OCI-LY7 (cell line): ENCODE results near the gene SIRT5. TPM values are rescaled to one million over a fixed set of nuclear protein-coding genes. Genes with fewer than 3 reads are reported as not detected.

Experiments used
- BruUV-seq: library from RNA; stranded (reverse); fragments of 400-500 nt; replicated peaks from 2 replicates; lab custom pipeline; 2021; lab: Mats Ljungman, UMichigan
- CTCF ChIA-PET: fragments of 300-600 bp; sonication (Branson Sonifier 250); formaldehyde crosslinking; loops from one replicate; lab custom pipeline; 2022; ENCODE audit warnings: antibody characterized with exemption; ENCODE audit not compliant: unreplicated experiment; lab: Charles Lee
- POLR2A ChIA-PET: fragments of 300-600 bp; sonication (Branson Sonifier 250); formaldehyde crosslinking; loops from one replicate; lab custom pipeline; 2022; ENCODE audit warnings: antibody characterized with exemption; lab: Charles Lee
- DNase-seq: peaks from one replicate; pipeline ENCODE4 v3.0.0-alpha.2; 2015; ENCODE audit warnings: low spot score
- H2AFZ ChIP-seq: fragments of 200-600 bp; sonication (generic), shearing (Covaris generic); 2 replicates; pipeline ENCODE4 v1.6.1; 2014; ENCODE audit warnings: mild to moderate bottlenecking, antibody characterized with exemption, low read length, moderate library complexity
- H3K27ac ChIP-seq: fragments of 200-600 bp; sonication (generic); 2 replicates; pipeline ENCODE4 v1.5.1; 2014; ENCODE audit warnings: mixed run types, low read depth, mild to moderate bottlenecking, moderate library complexity, low read length, inconsistent platforms; ENCODE audit not compliant: poor library complexity, severe bottlenecking
- H3K36me3 ChIP-seq: fragments of 200-600 bp; sonication (generic); 2 replicates; pipeline ENCODE4 v1.6.1; 2014; ENCODE audit warnings: mild to moderate bottlenecking, antibody characterized with exemption, low read length, moderate library complexity, mixed read lengths; ENCODE audit not compliant: insufficient read depth
- H3K4me1 ChIP-seq: fragments of 200-600 bp; sonication (generic); 2 replicates; pipeline ENCODE4 v1.5.1; 2014; ENCODE audit warnings: mild to moderate bottlenecking, low read length; ENCODE audit not compliant: insufficient read depth, poor library complexity, severe bottlenecking
- H3K4me2 ChIP-seq: fragments of 200-600 bp; sonication (generic); 2 replicates; pipeline ENCODE4 v1.6.1; 2014; ENCODE audit warnings: mild to moderate bottlenecking, low read length
- H3K4me3 ChIP-seq: fragments of 200-600 bp; sonication (generic); 2 replicates; pipeline ENCODE4 v1.5.1; 2014; ENCODE audit warnings: mild to moderate bottlenecking, low read depth, low read length; ENCODE audit not compliant: poor library complexity, severe bottlenecking
- H3K79me2 ChIP-seq: fragments of 200-600 bp; sonication (generic); 2 replicates; pipeline ENCODE4 v1.6.1; 2016; ENCODE audit warnings: low read depth, mild to moderate bottlenecking, low read length, moderate library complexity, mixed read lengths; ENCODE audit not compliant: insufficient read depth
- H3K9me2 ChIP-seq: fragments of 200-600 bp; sonication (generic); 2 replicates; pipeline ENCODE4 v1.6.1; 2016; ENCODE audit warnings: mild to moderate bottlenecking, low read length, mixed read lengths; ENCODE audit not compliant: insufficient read depth
- H3K9me3 ChIP-seq: fragments of 200-600 bp; sonication (generic); 2 replicates; pipeline ENCODE4 v1.6.1; 2014; ENCODE audit warnings: mild to moderate bottlenecking, mixed run types, low read length, mixed read lengths
- H4K20me1 ChIP-seq: fragments of 200-600 bp; sonication (generic); 2 replicates; pipeline ENCODE4 v1.6.1; 2014; ENCODE audit warnings: mild to moderate bottlenecking, antibody characterized with exemption, low read length, moderate library complexity, mixed read lengths; ENCODE audit not compliant: insufficient read depth
- CTCF ChIP-seq: fragments of 200-600 bp; sonication (generic); conservative IDR thresholded peaks from 2 replicates; pipeline ENCODE4 v1.5.1; 2014; ENCODE audit warnings: mild to moderate bottlenecking, antibody characterized with exemption, low read length, moderate library complexity, mixed read lengths
- EZH2phosphoT487 ChIP-seq: fragments of 200-600 bp; sonication (generic); IDR thresholded peaks from 2 replicates; pipeline ENCODE4 v1.6.1; 2018; ENCODE audit warnings: low read depth, borderline replicate concordance, mild to moderate bottlenecking, mixed run types, antibody characterized with exemption, low read length, moderate library complexity, mixed read lengths
- intact Hi-C: fragments of 100-400 bp; cut with micrococcal nuclease; formaldehyde crosslinking; loops from one replicate; pipeline ENCODE4 v1.10.0; 2022; ENCODE audit not compliant: unreplicated experiment
- total RNA-seq, 2 experiments: library from RNA; depleted of rRNA in 1 of 2; stranded (reverse); fragments of >200 nt in 1 of 2; shearing (Covaris generic) in 1 of 2; gene quantifications; 2 replicates each; pipeline ENCODE4 v1.2.3, GENCODE V29; 2014 to 2022

The SIRT5 gene
- total RNA-seq, 2 experiments from 2014 or later: 17.6 to 23.6 TPM

GRCh38 chr6:13629459-13630116 is 55.2 kb downstream of the SIRT5 start:
- no peaks in the 10 kb centered on the region for H3K79me2 ChIP-seq
- H3K36me3 ChIP-seq: peaks cover 88% of the 10 kb centered on the region
- intact Hi-C loops: no loop called here
- TF ChIP-seq CTCF (no peak), EZH2phosphoT487 (no peak)
- ChIA-PET CTCF (no interaction called here), POLR2A (interaction anchor here (0.5 to 0.7 kb wide), 4 partner anchors 61 to 258 kb away, joined by 3 read pairs; no protein-coding TSS in a partner anchor)
- H2AFZ ChIP-seq: no peak overlapping the region
- H3K4me2 ChIP-seq: no peak overlapping the region
- no peaks in the 10 kb centered on the region for H3K9me2 ChIP-seq
- no peaks in the 10 kb centered on the region for H3K9me3 ChIP-seq
- H3K4me3 ChIP-seq: no peak overlapping the region
- H3K4me1 ChIP-seq: peaks cover 6% of the 10 kb centered on the region
- no peak for DNase-seq
- H3K27ac ChIP-seq: no peak overlapping the region
- BruUV-seq: no TSS peak
- no peaks in the 10 kb centered on the region for H4K20me1 ChIP-seq

GRCh38 chr6:13630499-13630898 is 56.1 kb downstream of the SIRT5 start:
- intact Hi-C loops: no loop called here
- H3K79me2 ChIP-seq: no peaks in the 10 kb centered on the region
- TF ChIP-seq CTCF (no peak), EZH2phosphoT487 (no peak)
- CTCF ChIA-PET: no interaction called here
- H3K36me3 ChIP-seq: peaks cover 87% of the 10 kb centered on the region
- BruUV-seq: no TSS peak
- no peak overlapping the region for H3K4me2 ChIP-seq
- no peak for DNase-seq
- no peaks in the 10 kb centered on the region for H3K9me2 ChIP-seq
- no peaks in the 10 kb centered on the region for H4K20me1 ChIP-seq
- H3K4me1 ChIP-seq: peaks cover 6% of the 10 kb centered on the region
- H3K9me3 ChIP-seq: no peaks in the 10 kb centered on the region
- no peak overlapping the region for H3K27ac ChIP-seq
- H3K4me3 ChIP-seq: no peak overlapping the region
- no peak overlapping the region for H2AFZ ChIP-seq
- POLR2A ChIA-PET: interaction anchor here (0.7 to 1.4 kb wide), 6 partner anchors 15 to 1576 kb away, joined by 3 to 4 read pairs (median 3); partner anchors contain the start of gene NOL7

GRCh38 chr6:13633343-13633742 is 58.9 kb downstream of the SIRT5 start:
- no peak for DNase-seq
- H2AFZ ChIP-seq: no peak overlapping the region
- H3K4me2 ChIP-seq: no peak overlapping the region
- H4K20me1 ChIP-seq: no peaks in the 10 kb centered on the region
- peaks cover 17% of the 10 kb centered on the region for H3K4me1 ChIP-seq
- TF ChIP-seq CTCF (no peak), EZH2phosphoT487 (no peak)
- no peaks in the 10 kb centered on the region for H3K79me2 ChIP-seq
- no peaks in the 10 kb centered on the region for H3K9me2 ChIP-seq
- POLR2A ChIA-PET: interaction anchor here (0.7 to 1.6 kb wide), 6 partner anchors 8 to 71 kb away, joined by 3 to 4 read pairs (median 3); no protein-coding TSS in a partner anchor
- H3K36me3 ChIP-seq: peaks cover 77% of the 10 kb centered on the region
- CTCF ChIA-PET: no interaction called here
- no peak overlapping the region for H3K27ac ChIP-seq
- BruUV-seq: no TSS peak
- no peaks in the 10 kb centered on the region for H3K9me3 ChIP-seq
- intact Hi-C loops: no loop called here
- H3K4me3 ChIP-seq: no peak overlapping the region
